HG03432 (cell line): ENCODE results near the gene ALKBH2.

Experiments used
- ATAC-seq: cut with Tn5 transposase; IDR thresholded peaks from one replicate; pipeline ENCODE4 v1.9.1; 2021; ENCODE audit warnings: mild to moderate bottlenecking, moderate library complexity; ENCODE audit not compliant: unreplicated experiment

Gene ALKBH2

GRCh38 chr12:109114644-109115043 lies 21.4 kb upstream of the ALKBH2 start:
- no peak for ATAC-seq

DNA sequence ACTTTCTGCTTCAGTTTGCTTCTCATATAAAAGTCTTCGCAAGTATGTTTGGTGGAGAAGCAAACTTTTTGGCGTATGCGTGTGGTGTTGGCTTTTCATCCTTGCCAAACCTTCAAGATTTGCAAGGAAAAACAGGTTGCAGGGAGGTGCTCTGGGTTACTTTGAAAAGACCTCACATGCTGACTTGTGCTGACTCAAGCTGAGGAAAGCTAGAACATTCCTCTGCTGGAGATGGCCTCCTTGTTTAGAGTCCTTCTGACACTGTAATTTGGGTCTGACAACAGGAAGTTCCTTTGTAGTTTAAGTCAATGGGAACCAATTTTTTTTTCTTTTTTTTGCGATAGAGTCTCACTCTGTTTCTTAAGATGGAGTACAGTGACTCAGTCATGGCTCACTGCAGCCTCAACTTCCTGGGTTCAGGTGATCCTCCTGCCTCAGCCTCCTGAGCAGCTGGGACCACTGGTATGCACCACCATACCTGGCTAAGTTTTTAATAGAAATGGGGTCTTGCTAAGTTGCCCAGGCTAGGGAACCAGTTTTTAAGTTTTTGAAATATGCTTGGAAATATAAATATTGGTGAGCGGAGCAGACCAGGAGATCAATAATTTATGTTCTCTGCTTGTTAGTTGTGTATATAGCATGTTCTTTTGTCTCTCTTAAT lies 20.5 kb upstream of the ALKBH2 start:
- no peak for ATAC-seq

DNA sequence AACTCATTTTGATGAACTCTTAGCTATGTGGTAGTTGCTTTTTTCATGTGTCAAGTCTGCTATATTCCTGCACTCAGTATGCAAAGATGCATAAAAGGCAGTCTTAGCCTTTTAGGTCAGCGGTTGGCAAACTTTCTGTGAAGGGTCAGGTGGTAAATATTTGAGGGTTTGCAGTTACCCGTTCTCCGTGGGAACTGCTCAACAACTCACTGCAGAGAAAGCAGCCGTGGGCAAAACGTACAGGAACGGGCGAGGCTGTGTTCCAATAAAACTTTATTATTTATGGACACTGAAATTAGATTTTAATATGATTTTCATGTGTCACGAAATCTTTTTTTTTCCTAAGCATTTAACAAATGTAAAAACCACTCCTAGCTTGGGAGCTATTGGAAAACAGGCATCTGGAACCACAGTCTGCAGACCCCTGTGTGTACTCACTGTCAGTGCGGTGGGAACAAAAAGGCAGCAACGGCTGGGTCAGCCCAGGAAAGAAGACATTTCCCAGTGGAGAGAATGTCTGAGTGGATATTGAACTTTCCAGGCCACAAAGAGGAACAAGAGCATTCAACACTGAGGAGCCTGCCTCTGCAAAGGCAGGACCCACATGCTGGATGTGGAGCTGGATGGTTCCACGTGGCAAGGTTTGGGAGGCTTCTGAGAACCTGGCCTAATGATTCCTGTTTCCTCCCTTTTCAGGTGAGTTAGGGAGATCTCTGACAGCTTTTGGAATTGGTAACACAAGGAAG lies 19.6 kb upstream of the ALKBH2 start:
- no peak for ATAC-seq

DNA sequence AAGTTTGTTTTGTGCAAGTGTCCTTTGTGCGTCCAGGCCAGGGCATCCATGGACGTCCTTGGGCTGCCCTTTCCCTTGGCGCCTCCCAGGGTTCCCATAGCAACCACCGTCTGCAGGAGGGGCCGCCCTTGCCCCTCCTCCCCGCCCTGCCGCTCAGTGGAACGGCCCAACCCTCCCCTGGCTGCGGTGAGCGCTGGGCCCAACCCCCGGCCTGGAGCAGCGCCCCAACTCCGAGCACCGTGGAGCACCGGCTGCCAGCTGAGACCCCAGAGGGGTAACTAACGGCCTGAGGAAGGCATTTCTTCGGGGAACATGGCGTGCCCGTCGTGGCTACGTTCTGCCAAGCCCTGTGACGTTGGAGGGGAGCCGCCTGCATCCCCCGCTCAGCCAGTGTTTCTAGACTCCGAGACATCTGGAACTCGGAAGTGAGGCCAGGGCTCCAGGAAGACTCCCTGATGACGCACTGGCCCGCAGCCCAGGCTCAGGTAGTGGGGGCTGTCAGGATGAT lies 17.8 kb upstream of the ALKBH2 start:
- no peak for ATAC-seq

DNA sequence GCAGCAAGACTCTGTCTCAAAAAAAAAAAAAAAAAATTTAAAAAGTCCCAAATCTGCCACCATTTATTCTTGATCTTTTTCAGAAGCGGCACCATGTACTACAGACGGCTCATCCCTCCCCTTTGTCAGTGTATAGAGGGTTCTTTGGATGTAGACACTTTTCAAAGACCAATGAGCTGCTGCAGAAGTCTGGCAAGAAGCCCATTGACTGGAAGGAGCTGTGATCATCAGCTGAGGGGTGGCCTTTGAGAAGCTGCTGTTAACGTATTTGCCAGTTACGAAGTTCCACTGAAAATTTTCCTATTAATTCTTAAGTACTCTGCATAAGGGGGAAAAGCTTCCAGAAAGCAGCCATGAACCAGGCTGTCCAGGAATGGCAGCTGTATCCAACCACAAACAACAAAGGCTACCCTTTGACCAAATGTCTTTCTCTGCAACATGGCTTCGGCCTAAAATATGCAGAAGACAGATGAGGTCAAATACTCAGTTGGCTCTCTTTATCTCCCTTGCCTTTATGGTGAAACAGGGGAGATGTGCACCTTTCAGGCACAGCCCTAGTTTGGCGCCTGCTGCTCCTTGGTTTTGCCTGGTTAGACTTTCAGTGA lies 16.6 kb upstream of the ALKBH2 start:
- no peak for ATAC-seq

GRCh38 chr12:109105176-109105575 lies 11.9 kb upstream of the ALKBH2 start:
- ATAC-seq = no peak

DNA sequence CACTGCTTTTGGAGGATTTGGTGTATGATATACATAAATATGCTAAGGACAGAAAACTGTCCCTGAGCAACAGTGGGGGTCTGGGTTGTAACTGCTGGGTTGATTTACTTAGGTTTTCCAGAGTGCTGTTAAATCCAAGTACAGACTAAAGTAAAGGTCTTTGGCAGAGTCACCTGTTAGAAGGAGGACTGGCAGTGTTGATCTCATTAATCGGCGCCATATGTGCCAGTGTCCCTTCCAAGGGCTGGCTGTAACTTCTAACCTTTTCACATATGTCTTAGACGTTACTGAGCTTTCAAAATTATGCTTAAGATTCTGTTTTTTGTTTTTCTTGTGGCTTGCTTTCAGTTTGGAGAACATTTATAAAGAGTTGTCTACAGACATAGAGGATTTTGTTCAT lies 9.2 kb upstream of the ALKBH2 start:
- no peak for ATAC-seq

DNA sequence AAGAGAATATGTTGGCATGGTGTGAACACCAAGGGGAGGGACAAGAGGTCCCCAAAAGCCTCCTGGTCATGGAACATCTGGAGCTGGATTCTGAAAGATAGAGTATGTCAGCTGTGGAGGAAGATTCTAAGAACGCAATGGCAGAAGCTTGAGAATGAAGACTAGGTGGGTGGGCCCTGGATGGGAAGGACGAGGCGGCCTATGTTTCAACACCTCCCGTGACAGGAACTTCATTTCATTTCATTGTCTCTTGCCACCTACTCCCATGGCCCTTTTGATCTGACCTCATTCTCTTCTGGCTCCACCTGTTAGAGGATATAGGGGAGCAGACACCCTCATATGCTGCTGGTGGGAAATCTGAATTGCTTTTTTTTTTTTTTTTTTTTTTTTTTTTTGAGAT lies 7.5 kb upstream of the ALKBH2 start:
- no peak for ATAC-seq

- no peak for ATAC-seq
Observed at GRCh38 chr12:109099431-109100020, 6.3 kb upstream of the ALKBH2 start.

- ATAC-seq = no peak
Observed at GRCh38 chr12:109098651-109099050, 5.4 kb upstream of the ALKBH2 start.

DNA sequence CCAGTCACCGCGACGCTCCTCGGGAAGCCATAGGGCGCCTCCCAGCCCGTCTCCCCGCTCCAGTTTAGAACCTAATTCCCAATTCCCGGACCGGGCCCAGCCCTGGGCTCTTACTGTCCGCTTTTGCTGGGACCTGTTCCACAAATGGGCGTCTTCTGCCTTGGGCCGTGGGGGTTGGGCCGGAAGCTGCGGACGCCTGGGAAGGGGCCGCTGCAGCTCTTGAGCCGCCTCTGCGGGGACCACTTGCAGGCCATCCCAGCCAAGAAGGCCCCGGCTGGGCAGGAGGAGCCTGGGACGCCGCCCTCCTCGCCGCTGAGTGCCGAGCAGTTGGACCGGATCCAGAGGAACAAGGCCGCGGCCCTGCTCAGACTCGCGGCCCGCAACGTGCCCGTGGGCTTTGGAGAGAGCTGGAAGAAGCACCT lies 4.9 kb upstream of the ALKBH2 start:
- peak; percentile 38 for ATAC-seq

DNA sequence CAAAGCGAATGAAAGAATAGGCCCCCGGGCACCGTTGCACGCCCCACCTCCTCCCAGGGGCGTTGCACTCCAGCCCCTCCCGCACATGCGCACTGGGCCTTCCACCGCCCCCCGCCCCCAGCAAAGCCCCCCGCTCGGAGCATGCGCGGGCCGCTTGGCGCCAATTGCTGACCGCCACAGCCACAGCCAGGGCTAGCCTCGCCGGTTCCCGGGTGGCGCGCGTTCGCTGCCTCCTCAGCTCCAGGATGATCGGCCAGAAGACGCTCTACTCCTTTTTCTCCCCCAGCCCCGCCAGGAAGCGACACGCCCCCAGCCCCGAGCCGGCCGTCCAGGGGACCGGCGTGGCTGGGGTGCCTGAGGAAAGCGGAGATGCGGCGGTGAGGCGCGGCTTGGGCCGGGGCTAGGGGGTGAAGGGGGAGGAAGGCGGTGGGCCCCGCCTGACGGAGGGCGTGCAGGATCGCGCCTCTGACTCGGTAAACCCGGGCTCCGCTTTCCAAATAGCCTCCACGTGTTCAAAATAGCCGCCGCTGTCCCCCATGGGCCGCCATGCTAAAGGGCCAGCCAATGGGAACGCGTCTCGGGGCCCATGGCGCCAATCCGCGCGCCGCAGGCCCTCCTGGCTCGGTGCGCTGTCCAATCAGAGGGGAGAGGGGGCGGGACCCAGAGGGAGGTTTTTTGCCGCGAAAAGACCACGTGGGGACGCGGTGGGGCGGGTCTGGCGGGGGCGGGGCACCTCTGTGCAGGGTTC lies 4.3 kb upstream of the ALKBH2 start, which contains the start of gene UNG:
Gene UNG, plus strand, starts transcription at position 163 of the 748 bp plus-strand sequence. Its CDS starts 83 bp downstream, at position 246.
- ATAC-seq = peak; percentile 88

DNA sequence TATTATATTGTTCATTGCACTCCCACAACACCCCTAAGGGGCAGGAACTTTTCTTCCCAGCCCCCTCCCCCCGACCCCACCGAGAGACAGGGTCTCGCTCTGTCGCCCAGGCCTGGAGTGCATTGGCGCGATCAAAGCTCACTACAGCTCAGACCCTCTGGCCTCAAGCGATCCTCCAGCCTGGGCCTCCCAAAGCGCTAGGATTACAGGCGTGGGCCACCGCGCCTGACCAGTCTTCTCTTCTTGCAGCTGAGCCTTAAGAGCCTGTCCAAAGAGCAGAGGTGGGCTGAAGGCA lies 3.8 kb upstream of the ALKBH2 start:
- no peak for ATAC-seq

DNA sequence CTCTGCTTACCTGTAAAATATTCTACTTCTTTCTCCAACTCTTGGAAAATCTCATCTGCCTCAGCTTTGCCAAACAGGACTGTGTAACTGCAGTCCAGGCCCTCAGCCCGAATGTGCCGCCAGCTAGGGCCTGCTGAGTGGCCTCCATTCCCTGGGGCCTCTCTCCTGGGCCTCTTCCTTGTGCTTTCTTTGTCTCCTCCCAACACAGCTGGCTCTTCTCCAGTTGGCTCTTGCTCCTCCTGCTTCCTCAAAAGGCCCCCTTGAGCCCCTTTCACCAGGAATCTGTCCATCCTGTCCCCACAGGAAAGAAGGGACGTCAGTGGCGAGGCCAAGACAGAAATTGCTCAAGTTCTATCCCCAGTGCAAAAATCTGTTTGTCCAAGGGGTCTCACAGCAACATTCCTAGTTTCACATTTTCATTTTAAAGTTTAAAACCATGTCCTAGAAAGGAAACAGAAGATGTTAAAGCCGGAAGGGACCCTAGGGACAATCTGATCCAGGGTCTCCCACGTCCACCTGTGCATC lies 713 bp downstream of the ALKBH2 start:
- ATAC-seq = no peak

DNA sequence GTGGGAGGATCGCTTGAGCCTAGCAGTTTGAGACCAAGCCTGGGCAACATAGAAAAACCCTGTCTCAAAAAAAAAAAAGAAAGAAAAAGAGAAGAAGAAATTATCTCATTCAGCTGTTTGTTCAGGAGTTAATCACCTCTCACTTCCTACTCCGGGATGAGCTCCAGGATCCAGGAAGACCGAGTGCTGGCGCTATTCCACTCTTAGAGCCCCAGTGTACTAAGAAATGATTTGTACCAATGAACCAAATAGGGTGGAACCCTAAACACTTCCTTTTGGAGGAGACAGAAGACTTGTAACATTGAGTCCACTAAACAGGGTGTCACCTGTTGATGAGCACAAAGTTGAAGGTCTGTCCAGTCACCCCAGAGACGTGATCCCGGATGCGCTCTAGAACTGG lies 3.6 kb downstream of the ALKBH2 start:
- no peak for ATAC-seq

GRCh38 chr12:109088818-109089217 lies 4.5 kb downstream of the ALKBH2 start:
- ATAC-seq = no peak

- ATAC-seq = no peak
Observed at GRCh38 chr12:109087250-109087649, 6.0 kb downstream of the ALKBH2 start.

DNA sequence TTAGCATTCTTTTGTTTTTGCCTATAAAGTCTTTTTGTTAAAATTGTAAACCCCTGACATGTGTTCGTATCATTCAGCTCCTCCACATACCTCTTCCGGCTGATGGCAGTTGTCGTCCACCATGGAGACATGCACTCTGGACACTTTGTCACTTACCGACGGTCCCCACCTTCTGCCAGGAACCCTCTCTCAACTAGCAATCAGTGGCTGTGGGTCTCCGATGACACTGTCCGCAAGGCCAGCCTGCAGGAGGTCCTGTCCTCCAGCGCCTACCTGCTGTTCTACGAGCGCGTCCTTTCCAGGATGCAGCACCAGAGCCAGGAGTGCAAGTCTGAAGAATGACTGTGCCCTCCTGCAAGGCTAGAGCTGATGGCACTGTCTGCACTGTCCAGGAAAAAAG lies 7.7 kb downstream of the ALKBH2 start:
- ATAC-seq = no peak

GRCh38 chr12:109084425-109084824 lies 8.8 kb downstream of the ALKBH2 start:
- no peak for ATAC-seq

- ATAC-seq = no peak
Observed at GRCh38 chr12:109082751-109083150, 10.5 kb downstream of the ALKBH2 start.

- no peak for ATAC-seq
Observed at GRCh38 chr12:109074866-109075265, 18.4 kb downstream of the ALKBH2 start.
